ENCODE data around the gene SUCLG2.

- TF ChIP-seq CTCF (conservative IDR thresholded peaks at IDR 0.05; ENCODE audit: low read depth, low read length) (no peak), EZH2 (IDR thresholded peaks at IDR 0.05; ENCODE audit: low read length, unreplicated experiment) (no peak)
Observed at GRCh38 chr3:67386451-67386850, 268.0 kb downstream of the SUCLG2 start.
